ENCODE results near the gene LCP1. TPM values are rescaled to one million over a fixed set of nuclear protein-coding genes. Genes with fewer than 3 reads are reported as not detected.

Gene LCP1
- total and polyA plus RNA-seq, 2 experiments from 2014 or later = 0.64 TPM; not detected in 1

- Histone ChIP-seq H3F3A (ENCODE audit: insufficient read depth) (no peaks in the 10 kb centered on the region), H3K27me3 (replicated peaks; ENCODE audit: insufficient read depth) (peaks cover 24% of the 10 kb centered on the region), H3K79me2 (ENCODE audit: insufficient read depth) (no peaks in the 10 kb centered on the region), H3K9ac (no peak overlapping the region), H2AFZ (no peak overlapping the region), H3K36me3 (ENCODE audit: low read depth) (no peaks in the 10 kb centered on the region), H3K27ac (no peak overlapping the region), H3K9me3 (ENCODE audit: low read depth) (no peaks in the 10 kb centered on the region), H3K9me2 (ENCODE audit: insufficient read depth) (no peaks in the 10 kb centered on the region), H4K20me1 (ENCODE audit: insufficient read depth) (no peaks in the 10 kb centered on the region), H3K4me1 (ENCODE audit: insufficient read depth) (no peaks in the 10 kb centered on the region), H3K4me2 (ENCODE audit: unreplicated experiment) (no peak overlapping the region), H3K4me3 (no peak overlapping the region)
- 67 to 81% methylated on average over 3 of the region's 3 CpGs for WGBS, 2 experiments (ENCODE audit: low coverage in 1 of 2, low lambda C conversion rate in 2 of 2, missing lambda C conversion rate in 2 of 2)
- TF ChIP-seq EZH2phosphoT487 (IDR thresholded peaks at IDR 0.05; ENCODE audit: insufficient read depth, low read depth) (no peak), EZH2 (IDR thresholded peaks at IDR 0.05; ENCODE audit: insufficient read depth, poor library complexity, severe bottlenecking) (no peak)
- in situ Hi-C loops (cut with MboI) = no loop called here
- DNase-seq = no peak
Observed at GRCh38 chr13:46176756-46177155, 5.2 kb downstream of the LCP1 start.

GRCh38 chr13:46173656-46174055, 8.3 kb downstream of the LCP1 start:
- DNase-seq = no peak
- Histone ChIP-seq H3K79me2 (ENCODE audit: insufficient read depth) (no peaks in the 10 kb centered on the region), H4K20me1 (ENCODE audit: insufficient read depth) (no peaks in the 10 kb centered on the region), H3K4me1 (ENCODE audit: insufficient read depth) (no peaks in the 10 kb centered on the region), H3K27me3 (replicated peaks; ENCODE audit: insufficient read depth) (peaks cover 14% of the 10 kb centered on the region), H3K27ac (no peak overlapping the region), H3K4me2 (ENCODE audit: unreplicated experiment) (no peak overlapping the region), H3K9me2 (ENCODE audit: insufficient read depth) (no peaks in the 10 kb centered on the region), H3F3A (ENCODE audit: insufficient read depth) (no peaks in the 10 kb centered on the region), H3K4me3 (no peak overlapping the region), H3K9ac (no peak overlapping the region), H2AFZ (no peak overlapping the region), H3K9me3 (ENCODE audit: low read depth) (no peaks in the 10 kb centered on the region), H3K36me3 (ENCODE audit: low read depth) (no peaks in the 10 kb centered on the region)
- in situ Hi-C loops (cut with MboI) = no loop called here
- no peak for TF ChIP-seq EZH2 (IDR thresholded peaks at IDR 0.05; ENCODE audit: insufficient read depth, poor library complexity, severe bottlenecking)
- no peak for TF ChIP-seq EZH2phosphoT487 (IDR thresholded peaks at IDR 0.05; ENCODE audit: insufficient read depth, low read depth)
- WGBS, 2 experiments (ENCODE audit: low coverage in 1 of 2, low lambda C conversion rate in 2 of 2, missing lambda C conversion rate in 2 of 2) = 79 to 87% methylated on average over 2 of the region's 2 CpGs

DNA sequence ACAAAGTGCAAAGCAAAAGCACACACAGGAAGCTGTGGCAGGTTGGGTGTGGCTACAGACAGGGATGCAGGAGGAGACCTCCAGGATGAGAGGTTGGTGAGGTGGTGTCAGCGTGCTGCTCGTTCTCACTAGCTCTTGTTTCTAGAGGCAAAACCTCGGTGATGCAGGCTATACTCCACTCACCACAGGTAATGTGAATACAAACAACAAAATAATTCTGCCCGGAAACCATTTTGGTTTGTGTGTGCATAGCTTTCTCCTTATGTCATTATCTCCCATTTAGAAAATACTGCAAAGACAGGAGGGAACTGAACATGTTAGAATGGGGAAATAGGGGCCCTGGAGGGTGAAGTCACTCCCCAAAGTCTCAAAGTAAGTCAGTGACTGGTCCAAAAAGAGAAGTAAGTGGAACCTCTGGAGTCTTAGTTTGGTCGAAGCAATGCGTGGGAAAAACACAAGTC, 9.4 kb downstream of the LCP1 start:
- in situ Hi-C loops (cut with MboI) = no loop called here
- no peaks in the 10 kb centered on the region for H3K36me3 ChIP-seq (ENCODE audit: low read depth)
- no peaks in the 10 kb centered on the region for H4K20me1 ChIP-seq (ENCODE audit: insufficient read depth)
- no peak for TF ChIP-seq EZH2 (IDR thresholded peaks at IDR 0.05; ENCODE audit: insufficient read depth, poor library complexity, severe bottlenecking)
- TF ChIP-seq EZH2phosphoT487 (IDR thresholded peaks at IDR 0.05; ENCODE audit: insufficient read depth, low read depth) = no peak
- no peaks in the 10 kb centered on the region for H3K4me1 ChIP-seq (ENCODE audit: insufficient read depth)
- H3K27me3 ChIP-seq (replicated peaks; ENCODE audit: insufficient read depth) = peaks cover 19% of the 10 kb centered on the region
- no peaks in the 10 kb centered on the region for H3F3A ChIP-seq (ENCODE audit: insufficient read depth)
- no peaks in the 10 kb centered on the region for H3K79me2 ChIP-seq (ENCODE audit: insufficient read depth)
- no peak for DNase-seq
- no peak overlapping the region for H2AFZ ChIP-seq
- no peak overlapping the region for H3K4me2 ChIP-seq (ENCODE audit: unreplicated experiment)
- no peak overlapping the region for H3K9ac ChIP-seq
- no peaks in the 10 kb centered on the region for H3K9me3 ChIP-seq (ENCODE audit: low read depth)
- no peak overlapping the region for H3K27ac ChIP-seq
- no peak overlapping the region for H3K4me3 ChIP-seq
- no peaks in the 10 kb centered on the region for H3K9me2 ChIP-seq (ENCODE audit: insufficient read depth)
- 87 to 88% methylated on average over 6 of the region's 6 CpGs for WGBS, 2 experiments (ENCODE audit: low coverage in 1 of 2, low lambda C conversion rate in 2 of 2, missing lambda C conversion rate in 2 of 2)

DNA sequence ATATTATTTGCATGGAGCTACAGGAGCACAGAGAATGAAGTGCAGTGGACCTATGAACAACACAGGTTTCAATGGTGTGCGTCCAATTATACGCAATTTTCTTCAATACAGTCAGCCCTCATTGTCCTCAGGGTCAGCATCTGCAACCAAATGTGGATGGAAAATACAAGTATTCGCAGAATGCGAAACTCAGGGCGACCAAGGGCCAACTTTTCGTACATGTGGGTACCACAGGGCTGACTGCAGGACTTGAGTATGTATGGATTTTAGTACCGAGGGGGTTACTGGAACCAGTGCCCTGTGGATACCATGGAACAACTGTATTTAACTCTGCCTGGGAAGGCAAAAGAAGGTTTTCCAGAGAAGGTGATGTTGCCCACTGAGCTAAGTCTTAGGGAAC, 10.2 kb downstream of the LCP1 start:
- DNase-seq = no peak
- no peak for TF ChIP-seq EZH2phosphoT487 (IDR thresholded peaks at IDR 0.05; ENCODE audit: insufficient read depth, low read depth)
- TF ChIP-seq EZH2 (IDR thresholded peaks at IDR 0.05; ENCODE audit: insufficient read depth, poor library complexity, severe bottlenecking) = no peak
- Histone ChIP-seq H3K9me2 (ENCODE audit: insufficient read depth) (no peaks in the 10 kb centered on the region), H3K27ac (no peak overlapping the region), H3F3A (ENCODE audit: insufficient read depth) (no peaks in the 10 kb centered on the region), H3K36me3 (ENCODE audit: low read depth) (no peaks in the 10 kb centered on the region), H3K4me3 (no peak overlapping the region), H2AFZ (no peak overlapping the region), H3K9me3 (ENCODE audit: low read depth) (no peaks in the 10 kb centered on the region), H3K4me1 (ENCODE audit: insufficient read depth) (no peaks in the 10 kb centered on the region), H3K9ac (no peak overlapping the region), H3K27me3 (replicated peaks; ENCODE audit: insufficient read depth) (peaks cover 20% of the 10 kb centered on the region), H3K79me2 (ENCODE audit: insufficient read depth) (no peaks in the 10 kb centered on the region), H3K4me2 (ENCODE audit: unreplicated experiment) (no peak overlapping the region), H4K20me1 (ENCODE audit: insufficient read depth) (no peaks in the 10 kb centered on the region)
- in situ Hi-C loops (cut with MboI) = no loop called here
- WGBS, 2 experiments (ENCODE audit: low coverage in 1 of 2, low lambda C conversion rate in 2 of 2, missing lambda C conversion rate in 2 of 2) = 87 to 88% methylated on average over 7 of the region's 7 CpGs

DNA sequence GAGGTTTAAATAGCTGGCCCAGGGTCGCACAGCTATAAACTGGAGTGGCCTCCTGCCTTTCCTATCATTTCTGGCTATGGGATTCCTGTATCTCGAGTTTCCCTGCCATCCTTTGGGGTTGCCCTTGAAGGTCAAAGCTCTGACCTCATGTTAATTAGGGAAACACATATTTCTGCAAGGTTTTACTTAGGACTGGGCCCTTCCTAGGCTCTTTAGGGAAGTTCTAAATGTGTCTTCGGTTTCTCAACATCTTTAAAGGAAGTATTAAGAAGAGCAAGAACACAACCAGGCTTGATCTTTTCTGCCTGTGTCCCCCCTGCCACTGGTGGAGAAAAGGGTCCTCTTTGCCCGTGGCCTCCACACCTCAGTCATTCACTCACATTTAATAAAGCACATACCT, 10.8 kb downstream of the LCP1 start:
- Histone ChIP-seq H3K9me3 (ENCODE audit: low read depth) (no peaks in the 10 kb centered on the region), H3K4me2 (ENCODE audit: unreplicated experiment) (no peak overlapping the region), H3K36me3 (ENCODE audit: low read depth) (no peaks in the 10 kb centered on the region), H3K27ac (no peak overlapping the region), H3K79me2 (ENCODE audit: insufficient read depth) (no peaks in the 10 kb centered on the region), H3K9me2 (ENCODE audit: insufficient read depth) (no peaks in the 10 kb centered on the region), H3K4me1 (ENCODE audit: insufficient read depth) (no peaks in the 10 kb centered on the region), H2AFZ (no peak overlapping the region), H4K20me1 (ENCODE audit: insufficient read depth) (no peaks in the 10 kb centered on the region), H3K4me3 (no peak overlapping the region), H3K9ac (no peak overlapping the region), H3F3A (ENCODE audit: insufficient read depth) (no peaks in the 10 kb centered on the region), H3K27me3 (replicated peaks; ENCODE audit: insufficient read depth) (peaks cover 19% of the 10 kb centered on the region)
- WGBS, 2 experiments (ENCODE audit: low coverage in 1 of 2, low lambda C conversion rate in 2 of 2, missing lambda C conversion rate in 2 of 2) = 63 to 71% methylated on average over 4 of the region's 4 CpGs
- no peak for TF ChIP-seq EZH2phosphoT487 (IDR thresholded peaks at IDR 0.05; ENCODE audit: insufficient read depth, low read depth)
- TF ChIP-seq EZH2 (IDR thresholded peaks at IDR 0.05; ENCODE audit: insufficient read depth, poor library complexity, severe bottlenecking) = no peak
- no peak for DNase-seq
- in situ Hi-C loops (cut with MboI) = no loop called here

Data from GM23248 (cell line).